ENCODE results near the gene RNF220. TPM values are rescaled to one million over a fixed set of nuclear protein-coding genes. Genes with fewer than 3 reads are reported as not detected.

The RNF220 gene
- total and polyA plus RNA-seq, 2 donors (not counting 3 experiments of a cell fraction or from before 2014, with no cell fraction given), result 62.7 to 66.6 TPM

GRCh38 chr1:44675186-44675585 lies 270.1 kb downstream of the RNF220 start:
- Histone ChIP-seq H3K9me1 (replicated peaks; ENCODE audit: control insufficient read depth, extremely low read depth, insufficient read depth, low read length) (no peaks in the 10 kb centered on the region), H3K27ac (ENCODE audit: insufficient read depth, low read depth, low read length) (no peak overlapping the region), H3K4me3 (replicated peaks in 1 of 3; ENCODE audit: insufficient read depth in 1 of 3, low read depth in 1 of 3, low read length in 3 of 3) (peak overlapping the region in 1 of 3 experiments; percentile 55), H3K9ac (replicated peaks; ENCODE audit: extremely low read depth, insufficient read depth, low read length) (no peak overlapping the region), H2AFZ (ENCODE audit: low read depth, low read length) (no peak overlapping the region), H3K36me3 (ENCODE audit: control insufficient read depth in 2 of 2, extremely low read depth in 1 of 2, insufficient read depth in 2 of 2, low read length in 2 of 2) (no peaks in the 10 kb centered on the region), H4K20me1 (replicated peaks; ENCODE audit: control insufficient read depth, extremely low read depth, insufficient read depth, low read length) (no peaks in the 10 kb centered on the region), H3K9me3 (replicated peaks; ENCODE audit: control insufficient read depth, insufficient read depth, low read length) (no peaks in the 10 kb centered on the region), H3K4me1 (ENCODE audit: control insufficient read depth, extremely low read depth, insufficient read depth, low read length) (peaks cover 41% of the 10 kb centered on the region), H3K27me3 (ENCODE audit: control insufficient read depth in 2 of 2, insufficient read depth in 2 of 2, low read length in 2 of 2) (no peaks in the 10 kb centered on the region), H3K79me2 (ENCODE audit: control insufficient read depth, insufficient read depth, low read length) (no peaks in the 10 kb centered on the region), H3K4me2 (ENCODE audit: insufficient read depth, low read length) (no peak overlapping the region)
- dilution Hi-C loops (cut with MboI; ENCODE audit: extremely low pct_ligation_motif_present, low sequenced_read_pairs), result no loop called here
- DNase-seq (ENCODE audit: low read depth, low spot score), result no peak
- BruUV-seq (replicated peaks), result no TSS peak
- intact Hi-C loops (cut with micrococcal nuclease), result no loop called here
- TF ChIP-seq MYC (IDR thresholded peaks at IDR 0.05; ENCODE audit: low read depth, low read length), result no peak
- no peak for TF ChIP-seq MAX (IDR thresholded peaks at IDR 0.05; ENCODE audit: insufficient read depth, insufficient read length)
- no peak for TF ChIP-seq FOS (IDR thresholded peaks at IDR 0.05; ENCODE audit: borderline replicate concordance, insufficient read depth, low read length)
- no peak for TF ChIP-seq GATA2 (IDR thresholded peaks at IDR 0.05; ENCODE audit: insufficient read depth, insufficient read length, low read depth, low read length)
- TF ChIP-seq POLR2A (IDR thresholded peaks at IDR 0.05; ENCODE audit: low read depth, low read length), result no peak
- TF ChIP-seq JUN (IDR thresholded peaks at IDR 0.05; ENCODE audit: borderline replicate concordance, insufficient read depth, insufficient read length, low read depth), result no peak
- no peak for TF ChIP-seq CTCF (IDR thresholded peaks at IDR 0.05; ENCODE audit: extremely low read depth in 1 of 2, insufficient read depth in 1 of 2, low read depth in 1 of 2, low read length in 2 of 2)
- TF ChIP-seq POLR2AphosphoS5 (IDR thresholded peaks at IDR 0.05; ENCODE audit: insufficient read depth, low read depth, low read length), result no peak
- no peak for TF ChIP-seq EZH2 (IDR thresholded peaks at IDR 0.05; ENCODE audit: borderline replicate concordance, low read depth, low read length, severe bottlenecking)
- ChIA-PET POLR2A (no interaction called here), CTCF (interaction anchor here (1.4 to 1.9 kb wide), 2 partner anchors 8 to 18 kb away, joined by 3 to 5 read pairs; no protein-coding TSS in a partner anchor)
- FAIRE-seq, result no peak
